DOHH2 (cell line): Measurements from ENCODE around the gene TRAF3IP3.
A peak's percentile ranks its signal among the peaks of the same experiment; 100 is the strongest.
"Not testable (repeated sequence)": the region's sequence is repeated elsewhere in the genome, so short reads cannot be mapped to it uniquely, and the experiment has no call there.

Experiments used
- H3F3A ChIP-seq: fragments of 200-600 bp; sonication (generic), shearing (Covaris generic); 2 replicates; pipeline ENCODE4 v1.6.0; 2016; ENCODE audit warnings: antibody characterized with exemption, mild to moderate bottlenecking; ENCODE audit not compliant: control insufficient read depth, insufficient read depth
- H3K27ac ChIP-seq: fragments of 200-600 bp; sonication (generic); 2 replicates; pipeline ENCODE4 v1.5.1; 2014; ENCODE audit warnings: low read depth, mild to moderate bottlenecking, low read length, moderate library complexity
- H3K27me3 ChIP-seq: fragments of 200-600 bp; sonication (generic); 2 replicates; pipeline ENCODE4 v1.6.1; 2014; ENCODE audit warnings: mild to moderate bottlenecking, low read length, mixed read lengths; ENCODE audit not compliant: control insufficient read depth
- H3K36me3 ChIP-seq: fragments of 200-600 bp; sonication (generic); 2 replicates; pipeline ENCODE4 v1.6.1; 2014; ENCODE audit warnings: mild to moderate bottlenecking, low read length, moderate library complexity, mixed read lengths; ENCODE audit not compliant: control insufficient read depth
- H3K4me1 ChIP-seq: fragments of 200-600 bp; sonication (generic); 2 replicates; pipeline ENCODE4 v1.6.1; 2014; ENCODE audit warnings: mild to moderate bottlenecking, low read length, mixed read lengths; ENCODE audit not compliant: control insufficient read depth
- H3K4me2 ChIP-seq: fragments of 200-600 bp; sonication (generic); 2 replicates; pipeline ENCODE4 v1.6.0; 2014; ENCODE audit warnings: mild to moderate bottlenecking, low read length, moderate library complexity
- H3K4me3 ChIP-seq: fragments of 200-600 bp; sonication (generic); 2 replicates; pipeline ENCODE4 v1.5.1; 2014; ENCODE audit warnings: mild to moderate bottlenecking, low read length, mixed read lengths
- H3K79me2 ChIP-seq: fragments of 200-600 bp; sonication (generic); 2 replicates; pipeline ENCODE4 v1.6.1; 2014; ENCODE audit warnings: mild to moderate bottlenecking, low read length, mixed read lengths; ENCODE audit not compliant: control insufficient read depth
- H3K9me2 ChIP-seq: fragments of 200-600 bp; sonication (generic); replicated peaks from 2 replicates; pipeline ENCODE4 v1.6.1; 2014; ENCODE audit warnings: mild to moderate bottlenecking, low read length, mixed read lengths; ENCODE audit not compliant: control insufficient read depth
- H3K9me3 ChIP-seq: fragments of 200-600 bp; sonication (generic); 2 replicates; pipeline ENCODE4 v1.6.1; 2014; ENCODE audit warnings: antibody characterized with exemption, low read length, mixed read lengths; ENCODE audit not compliant: control insufficient read depth, insufficient read depth
- H4K20me1 ChIP-seq: fragments of 200-600 bp; sonication (generic); 2 replicates; pipeline ENCODE4 v1.6.0; 2014; ENCODE audit warnings: low read depth, mild to moderate bottlenecking, antibody characterized with exemption, low read length, moderate library complexity; ENCODE audit not compliant: control insufficient read depth, insufficient read depth
- EZH2phosphoT487 ChIP-seq: fragments of 200-600 bp; sonication (generic); IDR thresholded peaks from 2 replicates; pipeline ENCODE4 v1.6.1; 2017; ENCODE audit warnings: borderline replicate concordance, mild to moderate bottlenecking, antibody characterized with exemption, low read length, moderate library complexity, mixed read lengths
- TF ChIP-seq, protein P1 (sequence below): fragments of 200-600 bp; sonication (generic); IDR thresholded peaks from one replicate; pipeline ENCODE4 v1.5.1; 2014; ENCODE audit warnings: antibody characterized with exemption, mild to moderate bottlenecking, low read depth, low read length; ENCODE audit not compliant: poor library complexity, severe bottlenecking

Gene TRAF3IP3

DNA sequence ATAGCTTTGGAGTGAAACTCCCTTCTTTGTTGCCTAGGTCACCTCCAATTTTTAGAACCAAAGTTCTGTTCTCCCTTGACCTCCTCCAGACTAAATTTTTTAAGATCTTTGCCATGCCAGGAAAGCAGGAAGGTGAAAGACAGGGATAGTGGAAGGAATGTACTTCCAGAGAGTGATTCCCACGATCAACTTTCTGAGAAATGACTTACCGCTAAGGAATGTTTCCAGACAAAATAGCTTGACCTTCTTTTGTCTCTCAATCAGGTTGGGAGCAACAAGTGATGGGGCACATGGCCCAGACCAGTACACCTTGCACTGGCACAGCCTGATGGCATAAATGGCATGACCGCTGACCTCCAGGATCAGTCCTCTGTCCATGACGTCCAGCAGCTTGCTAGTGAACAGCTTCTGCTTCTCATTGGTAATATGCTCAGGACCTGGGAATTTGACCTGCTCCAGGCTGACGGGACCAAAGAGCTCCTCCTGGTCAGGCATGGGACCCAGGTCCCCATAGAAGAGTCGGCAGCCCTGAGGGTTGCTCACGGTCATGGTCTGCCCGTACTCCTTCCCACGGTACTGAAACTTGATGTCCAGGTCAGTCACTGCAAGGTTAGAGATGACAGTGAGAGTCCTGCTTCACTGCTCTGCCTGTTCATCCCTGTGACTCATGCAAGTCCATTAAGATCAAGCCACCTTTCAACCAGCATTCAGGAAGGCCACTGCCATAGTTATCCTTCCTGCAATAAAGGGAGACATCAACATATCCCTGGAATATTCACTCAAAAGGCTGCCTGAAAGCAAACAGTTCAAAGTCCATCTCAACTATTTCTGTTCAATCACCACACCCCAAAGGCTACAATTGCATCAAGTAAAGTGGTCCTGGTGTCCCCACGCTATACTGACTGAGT lies 34.7 kb downstream of the TRAF3IP3 start:
- Histone ChIP-seq H3K27me3 (peaks cover 25% of the 10 kb centered on the region), H3K4me3 (no peak overlapping the region), H3K4me1 (no peaks in the 10 kb centered on the region), H3K36me3 (no peaks in the 10 kb centered on the region), H3K79me2 (no peaks in the 10 kb centered on the region), H3K9me2 (no peaks in the 10 kb centered on the region), H3F3A (no peaks in the 10 kb centered on the region), H3K4me2 (no peak overlapping the region), H4K20me1 (no peaks in the 10 kb centered on the region), H3K9me3 (peaks cover 2% of the 10 kb centered on the region), H3K27ac (no peak overlapping the region)
- TF ChIP-seq, protein P1, sequence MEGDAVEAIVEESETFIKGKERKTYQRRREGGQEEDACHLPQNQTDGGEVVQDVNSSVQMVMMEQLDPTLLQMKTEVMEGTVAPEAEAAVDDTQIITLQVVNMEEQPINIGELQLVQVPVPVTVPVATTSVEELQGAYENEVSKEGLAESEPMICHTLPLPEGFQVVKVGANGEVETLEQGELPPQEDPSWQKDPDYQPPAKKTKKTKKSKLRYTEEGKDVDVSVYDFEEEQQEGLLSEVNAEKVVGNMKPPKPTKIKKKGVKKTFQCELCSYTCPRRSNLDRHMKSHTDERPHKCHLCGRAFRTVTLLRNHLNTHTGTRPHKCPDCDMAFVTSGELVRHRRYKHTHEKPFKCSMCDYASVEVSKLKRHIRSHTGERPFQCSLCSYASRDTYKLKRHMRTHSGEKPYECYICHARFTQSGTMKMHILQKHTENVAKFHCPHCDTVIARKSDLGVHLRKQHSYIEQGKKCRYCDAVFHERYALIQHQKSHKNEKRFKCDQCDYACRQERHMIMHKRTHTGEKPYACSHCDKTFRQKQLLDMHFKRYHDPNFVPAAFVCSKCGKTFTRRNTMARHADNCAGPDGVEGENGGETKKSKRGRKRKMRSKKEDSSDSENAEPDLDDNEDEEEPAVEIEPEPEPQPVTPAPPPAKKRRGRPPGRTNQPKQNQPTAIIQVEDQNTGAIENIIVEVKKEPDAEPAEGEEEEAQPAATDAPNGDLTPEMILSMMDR = no peak
- no peak for TF ChIP-seq EZH2phosphoT487

DNA sequence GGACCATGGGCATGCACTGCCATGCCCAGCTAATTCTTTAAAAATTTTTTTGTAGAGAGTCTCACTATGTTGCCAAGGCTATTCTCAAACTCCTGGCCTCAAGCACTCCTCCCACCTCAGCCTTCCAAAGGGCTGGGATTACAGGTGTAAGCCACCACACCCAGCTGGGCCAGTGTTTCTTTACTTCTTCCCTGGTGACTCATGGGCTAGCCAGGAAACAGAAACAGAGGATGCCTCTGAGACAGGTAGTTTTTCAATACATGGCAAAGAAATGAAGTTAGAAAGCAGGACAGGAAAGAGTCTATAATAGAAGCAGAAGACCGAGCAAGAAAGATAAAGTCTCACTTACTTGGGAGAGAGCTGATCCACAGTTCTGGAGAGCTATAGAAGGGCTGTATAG lies 36.1 kb downstream of the TRAF3IP3 start:
- Histone ChIP-seq H3K9me2 (no peaks in the 10 kb centered on the region), H3K27ac (no peak overlapping the region), H3K79me2 (no peaks in the 10 kb centered on the region), H3K4me2 (no peak overlapping the region), H3K4me1 (no peaks in the 10 kb centered on the region), H3K9me3 (no peaks in the 10 kb centered on the region), H3K4me3 (no peak overlapping the region), H4K20me1 (no peaks in the 10 kb centered on the region), H3K27me3 (peaks cover 30% of the 10 kb centered on the region), H3F3A (no peaks in the 10 kb centered on the region), H3K36me3 (no peaks in the 10 kb centered on the region)
- TF ChIP-seq, protein P1 = no peak
- TF ChIP-seq EZH2phosphoT487 = no peak

DNA sequence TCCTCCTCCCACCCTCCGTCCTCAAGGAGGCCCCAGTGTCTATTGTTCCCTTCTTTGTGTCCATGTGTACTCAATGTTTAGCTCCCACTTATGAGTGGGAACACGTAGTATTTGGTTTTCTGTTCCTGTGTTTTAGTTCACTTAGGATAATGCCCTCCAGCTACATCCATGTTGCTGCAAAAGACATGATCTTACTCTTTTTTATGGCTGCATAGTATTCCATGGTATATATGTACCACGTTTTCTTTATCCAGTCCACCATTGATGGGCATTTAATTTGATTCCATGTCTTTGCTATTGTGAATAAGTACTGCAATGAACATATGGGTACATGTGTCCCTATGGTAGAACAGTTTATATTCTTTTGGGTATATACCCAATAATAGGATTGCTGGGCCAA lies 37.9 kb downstream of the TRAF3IP3 start:
- not testable (repeated sequence) for H3K4me2 ChIP-seq, H3K79me2 ChIP-seq, H3K4me1 ChIP-seq, H4K20me1 ChIP-seq, H3K36me3 ChIP-seq, H3K9me3 ChIP-seq, H3K27ac ChIP-seq, H3K4me3 ChIP-seq, H3F3A ChIP-seq, H3K9me2 ChIP-seq
- peaks cover 30% of the 10 kb centered on the region for H3K27me3 ChIP-seq

DNA sequence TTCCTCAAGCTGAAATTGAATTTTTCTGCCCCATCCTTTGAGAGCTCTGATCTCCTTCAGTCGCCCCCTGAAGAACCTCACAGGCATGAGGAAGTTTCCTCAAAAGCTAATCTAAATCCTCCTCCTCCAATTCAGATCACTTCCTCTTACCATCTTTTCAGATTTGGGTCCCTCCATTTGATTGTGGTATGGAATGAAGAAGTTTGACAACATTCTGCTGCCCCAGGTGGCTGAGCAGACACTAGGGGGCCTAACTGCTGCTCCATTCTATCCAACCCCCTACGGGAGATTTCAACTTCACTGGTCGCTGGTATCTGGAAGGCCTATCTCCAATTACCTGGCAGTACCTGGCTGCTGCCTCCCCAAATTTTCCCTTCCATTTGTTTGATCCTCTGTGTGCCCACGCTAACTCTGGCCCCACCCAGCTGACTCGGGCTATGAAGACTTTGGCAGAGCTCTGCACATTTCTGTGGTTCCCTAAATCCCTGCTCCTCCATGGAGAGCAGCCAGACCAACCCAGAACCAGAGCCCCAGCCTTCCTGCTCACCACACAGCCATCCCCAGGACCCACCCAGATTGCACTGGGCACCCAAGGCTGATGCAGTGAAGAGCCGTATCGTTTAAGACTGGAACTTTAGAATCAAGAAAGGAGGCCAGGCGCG lies 42.3 kb downstream of the TRAF3IP3 start:
- Histone ChIP-seq H3F3A (no peaks in the 10 kb centered on the region), H3K79me2 (no peaks in the 10 kb centered on the region), H3K9me2 (no peaks in the 10 kb centered on the region), H3K27me3 (peaks cover 21% of the 10 kb centered on the region), H3K27ac (no peak overlapping the region), H3K9me3 (no peaks in the 10 kb centered on the region), H3K4me1 (no peaks in the 10 kb centered on the region), H4K20me1 (no peaks in the 10 kb centered on the region), H3K4me2 (no peak overlapping the region), H3K4me3 (no peak overlapping the region), H3K36me3 (no peaks in the 10 kb centered on the region)
- TF ChIP-seq, protein P1 = peak; percentile 29
- no peak for TF ChIP-seq EZH2phosphoT487
